CD4-positive, alpha-beta T cell (primary cell): ENCODE data around the gene ZNF835. TPM values are rescaled to one million over a fixed set of nuclear protein-coding genes. Genes with fewer than 3 reads are reported as not detected.
A peak's percentile ranks its signal among the peaks of the same experiment; 100 is the strongest.

ENCODE experiments used
- ATAC-seq: fragments of 200-7000 bp; cut with Tn5 transposase; one replicate; pipeline ENCODE4 v1.10.0; 2022; ENCODE audit warnings: mild to moderate bottlenecking; ENCODE audit not compliant: poor library complexity
- CTCF ChIA-PET: fragments of 350-600 bp; sonication (Branson Sonifier 250); formaldehyde crosslinking; loops from one replicate; lab custom pipeline; 2021; ENCODE audit warnings: antibody characterized with exemption, inconsistent platforms; lab: Charles Lee
- POLR2A ChIA-PET: fragments of 350-600 bp; sonication (Branson Sonifier 250); formaldehyde crosslinking; loops from one replicate; lab custom pipeline; 2021; ENCODE audit warnings: antibody characterized with exemption, inconsistent platforms; lab: Charles Lee
- DNase-seq, 14 experiments: peaks; one replicate each; pipeline ENCODE4 v3.0.0-alpha.2; 2013 to 2020; ENCODE audit warnings: mixed read lengths in 2 of 14
- H3K27ac ChIP-seq, 2 donors: one replicate each; pipeline versions ENCODE4 v1.5.1 to v1.7.0; 2013; ENCODE audit warnings: low read length in 2 of 2, low read depth in 1 of 2, mild to moderate bottlenecking in 1 of 2
- H3K27me3 ChIP-seq, 2 experiments: 1 replicate in 1 of 2; 2 replicates in 1 of 2; pipeline versions ENCODE4 v1.6.1 to v1.7.0; 2013; ENCODE audit warnings: low read length in 2 of 2, control low read depth in 1 of 2, mild to moderate bottlenecking in 1 of 2, moderate library complexity in 1 of 2; ENCODE audit not compliant: insufficient read depth in 2 of 2, control insufficient read depth in 1 of 2
- H3K36me3 ChIP-seq: one replicate; pipeline ENCODE4 v1.6.1; 2013; ENCODE audit warnings: low read length, control low read depth; ENCODE audit not compliant: insufficient read depth
- H3K4me1 ChIP-seq: one replicate; pipeline ENCODE4 v1.6.1; 2013; ENCODE audit warnings: low read length, control low read depth; ENCODE audit not compliant: insufficient read depth
- H3K4me3 ChIP-seq: one replicate; pipeline ENCODE4 v1.5.1; 2013; ENCODE audit warnings: mild to moderate bottlenecking, low read length, moderate library complexity
- H3K9me3 ChIP-seq, 2 experiments: 1 replicate in 1 of 2; 2 replicates in 1 of 2; pipeline versions ENCODE4 v1.6.1 to v1.7.0; 2013; ENCODE audit warnings: low read length in 2 of 2, mild to moderate bottlenecking in 2 of 2, control low read depth in 1 of 2, moderate library complexity in 1 of 2; ENCODE audit not compliant: control insufficient read depth in 1 of 2, insufficient read depth in 1 of 2
- H3K27ac Mint-ChIP-seq: one replicate; pipeline ENCODE4 v1.8.0; 2020; ENCODE audit warnings: mixed read lengths
- H3K27me3 Mint-ChIP-seq: one replicate; pipeline ENCODE4 v1.8.0; 2021; ENCODE audit warnings: mixed read lengths
- H3K36me3 Mint-ChIP-seq: one replicate; pipeline ENCODE4 v1.8.0; 2021; ENCODE audit warnings: low read depth, mixed read lengths
- H3K4me1 Mint-ChIP-seq: one replicate; pipeline ENCODE4 v1.8.0; 2021; ENCODE audit warnings: low read depth, mixed read lengths
- H3K4me3 Mint-ChIP-seq: one replicate; pipeline ENCODE4 v1.8.0; 2020; ENCODE audit warnings: mild to moderate bottlenecking, mixed read lengths
- H3K9me3 Mint-ChIP-seq: one replicate; pipeline ENCODE4 v1.8.0; 2020; ENCODE audit warnings: mixed read lengths
- intact Hi-C, 2 experiments: fragments of 100-400 bp; cut with DNase I in 1 of 2; cut with micrococcal nuclease in 1 of 2; formaldehyde crosslinking; loops; one replicate each; pipeline versions ENCODE4 v1.15.1 to v1.9.0; 2023 to 2025; cut with DNase I, micrococcal nuclease
- total RNA-seq, 174 experiments: library from RNA in 2 of 174; stranded (reverse) in 2 of 174; gene quantifications; one replicate each; pipeline ENCODE4 v1.2.3 and lab custom pipeline; 2021 to 2026
- TF ChIP-seq, protein P1 (sequence below): fragments of 200-600 bp; IDR thresholded peaks from one replicate; pipeline ENCODE4 v1.8.0; 2022; ENCODE audit warnings: antibody characterized with exemption, mild to moderate bottlenecking

The ZNF835 gene
- total RNA-seq, 2 experiments from 2014 or later: 0.82 to 1.1 TPM

DNA sequence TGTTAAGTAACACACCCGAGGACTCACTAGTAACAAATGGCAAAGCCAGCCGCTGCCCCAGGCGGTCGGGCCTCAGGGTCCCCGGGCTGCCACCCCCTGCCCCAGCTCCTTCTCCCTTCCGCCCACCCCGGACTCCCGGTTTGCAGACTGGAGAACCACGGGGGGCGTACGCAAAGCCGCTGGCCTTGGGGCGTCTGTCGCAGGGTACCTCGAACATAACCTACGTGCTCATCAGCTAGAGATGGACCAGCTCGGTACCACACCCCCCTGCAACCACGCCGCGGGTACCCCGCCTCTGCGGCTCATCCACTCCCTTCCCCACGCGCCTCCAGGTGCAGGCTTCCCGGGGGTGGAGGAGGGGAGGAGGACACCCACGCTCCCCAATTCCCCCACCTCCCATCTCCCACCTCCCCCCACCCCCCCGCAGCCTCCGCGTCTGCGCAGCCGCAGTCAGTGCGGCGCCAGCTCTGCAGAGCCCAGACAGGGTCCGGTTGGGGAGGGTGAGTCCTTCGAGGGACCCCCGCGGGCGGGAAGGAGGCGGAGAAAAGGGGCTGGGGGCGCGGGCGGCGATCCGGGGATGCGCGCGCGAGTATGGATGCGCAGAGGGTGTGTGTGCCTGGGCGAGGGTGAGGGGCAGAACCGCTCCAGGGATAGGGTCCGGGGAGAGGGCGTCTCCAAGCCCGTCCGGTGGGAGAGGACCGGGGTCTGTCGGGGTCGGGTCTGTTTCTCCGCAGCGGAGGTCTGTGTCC, 28.7 kb downstream of the ZNF835 start, which contains the start of gene SMIM17:
TSS of gene SMIM17 (plus strand) at position 449 of the 749 bp plus-strand sequence. CDS start 2,509 bp downstream, outside the sequence.
- peaks cover 34% of the 10 kb centered on the region for H3K36me3 Mint-ChIP-seq
- peaks cover 24% of the 10 kb centered on the region for H3K27me3 Mint-ChIP-seq
- peaks cover 25% of the 10 kb centered on the region for H3K9me3 Mint-ChIP-seq
- no peak within 1 kb of the TSS for H3K27ac Mint-ChIP-seq
- TF ChIP-seq, protein P1, sequence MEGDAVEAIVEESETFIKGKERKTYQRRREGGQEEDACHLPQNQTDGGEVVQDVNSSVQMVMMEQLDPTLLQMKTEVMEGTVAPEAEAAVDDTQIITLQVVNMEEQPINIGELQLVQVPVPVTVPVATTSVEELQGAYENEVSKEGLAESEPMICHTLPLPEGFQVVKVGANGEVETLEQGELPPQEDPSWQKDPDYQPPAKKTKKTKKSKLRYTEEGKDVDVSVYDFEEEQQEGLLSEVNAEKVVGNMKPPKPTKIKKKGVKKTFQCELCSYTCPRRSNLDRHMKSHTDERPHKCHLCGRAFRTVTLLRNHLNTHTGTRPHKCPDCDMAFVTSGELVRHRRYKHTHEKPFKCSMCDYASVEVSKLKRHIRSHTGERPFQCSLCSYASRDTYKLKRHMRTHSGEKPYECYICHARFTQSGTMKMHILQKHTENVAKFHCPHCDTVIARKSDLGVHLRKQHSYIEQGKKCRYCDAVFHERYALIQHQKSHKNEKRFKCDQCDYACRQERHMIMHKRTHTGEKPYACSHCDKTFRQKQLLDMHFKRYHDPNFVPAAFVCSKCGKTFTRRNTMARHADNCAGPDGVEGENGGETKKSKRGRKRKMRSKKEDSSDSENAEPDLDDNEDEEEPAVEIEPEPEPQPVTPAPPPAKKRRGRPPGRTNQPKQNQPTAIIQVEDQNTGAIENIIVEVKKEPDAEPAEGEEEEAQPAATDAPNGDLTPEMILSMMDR: no peak
- intact Hi-C loops: no loop called here
- ATAC-seq: no peak
- H3K4me1 Mint-ChIP-seq: no peaks in the 10 kb centered on the region
- ChIA-PET CTCF (no interaction called here), POLR2A (no interaction called here)
- H3K27ac ChIP-seq: no peak within 1 kb of the TSS
- H3K27me3 ChIP-seq: peaks cover 0 to 6% of the 10 kb centered on the region in 2 experiments
- H3K4me3 Mint-ChIP-seq: no peak within 1 kb of the TSS
- no peak within 1 kb of the TSS for H3K4me3 ChIP-seq
- H3K36me3 ChIP-seq: no peaks in the 10 kb centered on the region
- H3K9me3 ChIP-seq: peaks cover 61 to 77% of the 10 kb centered on the region in 2 experiments
- no peaks in the 10 kb centered on the region for H3K4me1 ChIP-seq
- no peak for DNase-seq

DNA sequence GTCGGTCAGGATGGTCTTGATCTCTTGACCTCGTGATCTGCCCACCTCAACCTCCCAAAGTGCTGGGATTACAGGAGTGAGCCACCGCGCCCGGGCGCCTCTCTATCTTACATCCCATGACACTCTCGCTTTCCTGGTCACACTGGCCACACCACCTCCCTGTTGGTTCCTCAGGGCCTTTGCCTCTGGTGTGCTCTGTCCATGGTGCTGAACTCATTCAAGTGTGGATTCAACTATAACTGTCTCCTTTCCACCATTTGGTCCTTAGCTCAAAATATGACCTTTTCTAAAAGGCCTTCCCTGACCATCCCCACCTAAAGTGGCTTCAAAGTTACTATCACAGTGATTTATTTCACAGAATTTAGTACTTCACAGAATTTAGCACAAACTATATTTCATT, 32.3 kb downstream of the ZNF835 start:
- intact Hi-C loops: no loop called here
- no peak for DNase-seq
- Mint-ChIP-seq H3K4me1 (no peaks in the 10 kb centered on the region), H3K36me3 (peaks cover 28% of the 10 kb centered on the region), H3K4me3 (no peak overlapping the region), H3K9me3 (peaks cover 19% of the 10 kb centered on the region), H3K27me3 (peaks cover 15% of the 10 kb centered on the region), H3K27ac (no peak overlapping the region)
- no peak for ATAC-seq
- Histone ChIP-seq H3K4me3 (no peak overlapping the region), H3K27me3 (peaks cover 0 to 3% of the 10 kb centered on the region in 2 experiments), H3K4me1 (no peaks in the 10 kb centered on the region), H3K36me3 (no peaks in the 10 kb centered on the region), H3K27ac (no peak overlapping the region), H3K9me3 (peaks cover 58 to 67% of the 10 kb centered on the region in 2 experiments)
- POLR2A ChIA-PET: no interaction called here
- CTCF ChIA-PET: no interaction called here
- TF ChIP-seq, protein P1: no peak

DNA sequence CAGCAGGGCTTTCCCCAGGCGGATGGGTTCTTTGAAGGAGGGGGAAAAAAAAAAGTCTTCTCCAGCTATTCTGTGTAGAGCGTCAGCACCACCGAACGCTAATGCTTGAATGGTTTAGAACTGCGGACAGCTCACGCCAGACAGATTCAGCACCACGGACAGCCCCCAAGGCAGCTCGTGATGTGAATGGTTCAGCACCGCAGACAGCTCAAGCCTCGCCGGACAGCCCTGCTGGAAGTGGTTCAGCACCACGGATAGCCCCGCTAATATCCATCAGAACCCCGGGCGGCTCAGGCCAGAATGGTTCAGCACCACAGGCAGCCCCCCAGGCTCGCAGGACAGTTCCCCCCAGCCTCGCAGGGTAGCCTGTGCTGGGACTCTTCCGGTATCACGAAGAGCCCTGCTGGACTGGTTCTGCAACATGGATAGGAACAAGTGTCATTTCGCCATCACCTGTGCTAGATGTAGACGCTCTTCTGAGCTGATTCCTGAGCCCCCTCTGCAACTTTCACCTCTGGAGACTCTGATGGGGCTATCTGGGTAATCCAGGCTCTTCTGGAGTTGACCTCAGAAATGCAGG, 33.5 kb downstream of the ZNF835 start:
- peaks cover 17% of the 10 kb centered on the region for H3K9me3 Mint-ChIP-seq
- no peaks in the 10 kb centered on the region for H3K4me1 Mint-ChIP-seq
- intact Hi-C loops: no loop called here
- ChIA-PET POLR2A (no interaction called here), CTCF (no interaction called here)
- peaks cover 49 to 70% of the 10 kb centered on the region in 2 experiments for H3K9me3 ChIP-seq
- peak in 4 of 14 experiments; percentile 6 to 38 (median 12) for DNase-seq
- no peak overlapping the region for H3K4me3 Mint-ChIP-seq
- H3K27ac ChIP-seq: no peak overlapping the region
- H3K4me1 ChIP-seq: no peaks in the 10 kb centered on the region
- TF ChIP-seq, protein P1: no peak
- peaks cover 7% of the 10 kb centered on the region for H3K27me3 Mint-ChIP-seq
- no peaks in the 10 kb centered on the region for H3K36me3 ChIP-seq
- no peak overlapping the region for H3K4me3 ChIP-seq
- H3K36me3 Mint-ChIP-seq: peaks cover 29% of the 10 kb centered on the region
- no peak for ATAC-seq
- H3K27ac Mint-ChIP-seq: no peak overlapping the region
- H3K27me3 ChIP-seq: no peaks in the 10 kb centered on the region
